ENCODE results near the gene TENT5A.
"Not testable (repeated sequence)": the region's sequence is repeated elsewhere in the genome, so short reads cannot be mapped to it uniquely, and the experiment has no call there.

TENT5A gene

DNA sequence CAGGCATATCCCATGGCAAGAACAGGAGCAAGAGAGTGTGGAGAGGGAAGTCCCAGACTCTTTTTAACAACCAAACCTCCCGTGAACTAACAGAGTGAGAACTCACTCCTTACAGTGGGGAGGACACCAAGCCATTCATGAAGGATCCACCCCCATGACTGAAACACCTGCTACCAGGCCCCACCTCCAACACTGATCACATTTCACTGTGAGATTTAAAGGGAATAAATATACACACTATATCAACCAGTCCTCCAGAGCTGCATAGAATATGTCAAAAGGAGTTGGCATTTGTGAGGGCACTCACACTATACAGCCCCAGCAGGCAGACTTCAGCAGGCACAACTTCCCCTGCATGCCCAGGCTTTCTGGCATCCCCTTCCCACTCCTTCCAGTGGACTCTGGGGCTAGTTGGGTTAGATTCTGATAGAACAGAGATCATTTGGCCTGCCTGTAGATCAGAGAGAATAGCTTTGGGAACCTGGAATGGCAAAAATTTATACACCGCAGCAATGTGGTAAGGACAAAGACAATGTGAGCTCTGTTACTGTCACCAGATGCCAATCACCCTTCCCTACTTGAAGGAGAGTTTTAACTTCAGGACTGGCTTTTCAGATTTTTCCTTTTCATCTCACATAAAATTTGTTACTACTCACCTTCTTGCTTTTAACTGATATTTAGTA, 25.2 kb upstream of the TENT5A start:
- TF ChIP-seq, protein P1, sequence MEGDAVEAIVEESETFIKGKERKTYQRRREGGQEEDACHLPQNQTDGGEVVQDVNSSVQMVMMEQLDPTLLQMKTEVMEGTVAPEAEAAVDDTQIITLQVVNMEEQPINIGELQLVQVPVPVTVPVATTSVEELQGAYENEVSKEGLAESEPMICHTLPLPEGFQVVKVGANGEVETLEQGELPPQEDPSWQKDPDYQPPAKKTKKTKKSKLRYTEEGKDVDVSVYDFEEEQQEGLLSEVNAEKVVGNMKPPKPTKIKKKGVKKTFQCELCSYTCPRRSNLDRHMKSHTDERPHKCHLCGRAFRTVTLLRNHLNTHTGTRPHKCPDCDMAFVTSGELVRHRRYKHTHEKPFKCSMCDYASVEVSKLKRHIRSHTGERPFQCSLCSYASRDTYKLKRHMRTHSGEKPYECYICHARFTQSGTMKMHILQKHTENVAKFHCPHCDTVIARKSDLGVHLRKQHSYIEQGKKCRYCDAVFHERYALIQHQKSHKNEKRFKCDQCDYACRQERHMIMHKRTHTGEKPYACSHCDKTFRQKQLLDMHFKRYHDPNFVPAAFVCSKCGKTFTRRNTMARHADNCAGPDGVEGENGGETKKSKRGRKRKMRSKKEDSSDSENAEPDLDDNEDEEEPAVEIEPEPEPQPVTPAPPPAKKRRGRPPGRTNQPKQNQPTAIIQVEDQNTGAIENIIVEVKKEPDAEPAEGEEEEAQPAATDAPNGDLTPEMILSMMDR (IDR thresholded peaks at IDR 0.05; ENCODE audit: low read depth, low read length) = no peak
- Histone ChIP-seq H3K36me3 (no peaks in the 10 kb centered on the region), H3K4me3 (ENCODE audit: low read depth, low read length) (no peak overlapping the region), H3K27me3 (ENCODE audit: insufficient read depth, low read depth, severe bottlenecking) (no peaks in the 10 kb centered on the region), H3K9me3 (ENCODE audit: severe bottlenecking) (no peaks in the 10 kb centered on the region), H3K27ac (no peak overlapping the region)
- DNase-seq = no peak

DNA sequence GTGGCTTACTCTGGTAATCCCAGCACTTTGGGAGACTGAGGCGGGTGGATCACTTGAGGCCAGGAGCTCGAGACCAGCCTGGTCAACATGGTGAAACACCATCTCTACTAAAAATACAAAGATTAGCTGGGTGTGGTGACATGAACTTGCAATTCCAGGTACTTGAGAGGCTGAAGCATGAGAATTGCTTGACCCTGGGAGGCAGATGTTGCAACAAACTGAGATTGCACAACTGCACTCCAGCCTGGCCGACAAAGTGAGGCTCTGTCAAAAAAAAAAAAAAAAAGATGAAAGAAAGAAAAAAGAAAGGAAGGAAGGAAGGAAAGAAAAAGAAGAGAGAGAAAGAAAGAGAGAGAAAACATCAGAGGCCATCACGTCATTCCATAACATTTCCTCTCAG, 23.7 kb upstream of the TENT5A start:
- H3K9me3 ChIP-seq (ENCODE audit: severe bottlenecking); H3K27ac ChIP-seq; H3K4me3 ChIP-seq (ENCODE audit: low read depth, low read length); H3K27me3 ChIP-seq (ENCODE audit: insufficient read depth, low read depth, severe bottlenecking); H3K36me3 ChIP-seq; DNase-seq: not testable (repeated sequence)

DNA sequence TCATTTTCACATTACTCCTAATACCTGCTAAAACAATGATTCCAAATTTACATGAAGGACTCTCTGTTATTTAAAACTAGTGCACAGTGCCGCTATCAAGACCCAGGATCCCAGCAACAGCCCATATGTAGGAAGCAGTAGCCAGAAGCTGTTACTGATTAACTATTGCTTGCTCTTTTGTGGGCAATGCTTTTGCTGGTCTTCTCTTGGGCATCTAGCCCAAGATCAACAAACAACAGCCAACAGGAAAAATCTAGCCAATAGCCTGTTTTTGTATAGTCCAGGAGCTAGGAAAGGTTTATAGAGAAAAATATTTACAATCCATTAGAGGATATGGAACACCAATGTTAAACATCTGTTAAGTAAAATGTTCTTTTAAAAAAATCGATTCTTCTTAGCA, 22.1 kb upstream of the TENT5A start:
- no peak for DNase-seq
- no peak overlapping the region for H3K4me3 ChIP-seq (ENCODE audit: low read depth, low read length)
- no peaks in the 10 kb centered on the region for H3K9me3 ChIP-seq (ENCODE audit: severe bottlenecking)
- no peak overlapping the region for H3K27ac ChIP-seq
- H3K36me3 ChIP-seq = no peaks in the 10 kb centered on the region
- H3K27me3 ChIP-seq (ENCODE audit: insufficient read depth, low read depth, severe bottlenecking) = no peaks in the 10 kb centered on the region
- TF ChIP-seq, protein P1 (IDR thresholded peaks at IDR 0.05; ENCODE audit: low read depth, low read length) = no peak

DNA sequence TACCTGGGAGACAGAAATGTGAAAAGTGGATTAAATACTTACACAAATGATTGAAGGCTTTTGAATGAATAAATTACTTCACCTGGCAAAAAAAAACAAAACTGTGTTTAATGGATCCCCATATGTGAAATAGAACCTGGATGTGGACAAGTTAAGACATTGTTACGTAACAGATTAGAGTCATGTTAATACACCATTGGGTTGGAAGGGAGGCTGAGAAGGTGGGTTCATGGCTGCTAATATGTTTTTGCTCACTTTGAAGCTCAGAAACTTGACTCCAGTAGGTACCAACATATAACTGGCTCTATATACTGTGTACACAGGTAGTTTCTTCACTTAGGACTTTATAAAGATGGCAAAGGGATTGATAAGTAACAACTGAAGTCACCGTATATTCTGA, 21.4 kb upstream of the TENT5A start:
- Histone ChIP-seq H3K27me3 (ENCODE audit: insufficient read depth, low read depth, severe bottlenecking) (no peaks in the 10 kb centered on the region), H3K36me3 (no peaks in the 10 kb centered on the region), H3K4me3 (ENCODE audit: low read depth, low read length) (no peak overlapping the region), H3K9me3 (ENCODE audit: severe bottlenecking) (no peaks in the 10 kb centered on the region), H3K27ac (no peak overlapping the region)
- TF ChIP-seq, protein P1 (IDR thresholded peaks at IDR 0.05; ENCODE audit: low read depth, low read length) = no peak
- no peak for DNase-seq

DNA sequence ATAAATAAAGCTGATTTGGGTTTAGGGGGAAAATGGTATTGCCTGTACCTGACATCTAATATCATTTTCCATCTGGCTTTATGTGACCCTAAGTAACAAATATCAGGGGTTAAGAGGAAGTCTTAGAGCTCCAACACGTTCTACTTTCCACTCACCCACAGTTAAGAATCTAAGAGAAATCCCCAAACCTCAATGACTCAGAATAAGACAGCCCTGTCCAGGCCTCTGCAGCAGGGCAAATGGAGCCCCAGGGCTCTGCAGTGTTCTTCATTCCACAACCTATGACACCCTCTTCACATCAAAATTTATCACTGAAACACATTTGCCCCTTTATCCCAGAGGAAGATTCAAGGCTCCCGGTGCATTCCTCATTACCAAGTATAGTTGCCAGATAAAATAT, 20.3 kb upstream of the TENT5A start:
- H3K9me3 ChIP-seq (ENCODE audit: severe bottlenecking) = no peaks in the 10 kb centered on the region
- no peaks in the 10 kb centered on the region for H3K36me3 ChIP-seq
- DNase-seq = no peak
- TF ChIP-seq, protein P1 (IDR thresholded peaks at IDR 0.05; ENCODE audit: low read depth, low read length) = no peak
- no peaks in the 10 kb centered on the region for H3K27me3 ChIP-seq (ENCODE audit: insufficient read depth, low read depth, severe bottlenecking)
- no peak overlapping the region for H3K4me3 ChIP-seq (ENCODE audit: low read depth, low read length)
- no peak overlapping the region for H3K27ac ChIP-seq

DNA sequence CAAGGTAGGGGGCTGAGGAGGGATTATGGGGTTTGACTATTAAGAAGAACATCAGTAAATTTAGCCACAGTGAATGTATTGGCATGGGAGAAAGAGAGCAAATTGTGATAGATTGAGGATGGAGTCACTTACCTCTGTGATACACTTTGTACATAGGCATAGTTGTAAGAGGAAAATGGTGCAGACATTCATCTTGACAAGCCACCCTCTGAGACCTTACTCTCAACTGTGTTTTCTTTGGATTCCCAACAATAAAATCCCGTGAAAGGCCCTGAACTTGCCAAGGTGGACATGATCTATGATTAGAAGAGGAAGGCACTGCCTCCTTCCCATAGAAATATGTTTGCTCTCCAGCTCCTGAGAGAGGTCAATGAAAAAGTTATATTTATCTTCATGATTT, 18.6 kb upstream of the TENT5A start:
- TF ChIP-seq, protein P1 (IDR thresholded peaks at IDR 0.05; ENCODE audit: low read depth, low read length) = no peak
- Histone ChIP-seq H3K27ac (no peak overlapping the region), H3K4me3 (ENCODE audit: low read depth, low read length) (no peak overlapping the region), H3K27me3 (ENCODE audit: insufficient read depth, low read depth, severe bottlenecking) (no peaks in the 10 kb centered on the region), H3K9me3 (ENCODE audit: severe bottlenecking) (no peaks in the 10 kb centered on the region), H3K36me3 (no peaks in the 10 kb centered on the region)
- no peak for DNase-seq

All from WERI-Rb-1 (cell line).